Esophagus muscularis mucosa (tissue), 4 donors: ENCODE results near the gene CLCN4.

Experiments
- EP300 ChIP-seq: sonication (generic); formaldehyde crosslinking; IDR thresholded peaks from one replicate; pipeline ENCODE4 v1.6.1; 2017; ENCODE audit warnings: antibody characterized with exemption
- POLR2A ChIP-seq: fragments of 450-650 bp; IDR thresholded peaks from one replicate; pipeline ENCODE4 v1.6.1; 2017; ENCODE audit warnings: antibody characterized with exemption, moderate library complexity, mild to moderate bottlenecking, low read depth
- POLR2AphosphoS5 ChIP-seq, 2 donors: sonication (generic); formaldehyde crosslinking; IDR thresholded peaks; one replicate each; pipeline ENCODE4 v1.6.1; 2017; ENCODE audit warnings: antibody characterized with exemption in 2 of 2
- TF ChIP-seq, protein P1 (sequence below), 3 experiments: fragments of 200-600 bp in 2 of 3; fragments of 450-650 bp in 1 of 3; sonication (generic) in 2 of 3; IDR thresholded peaks; one replicate each; pipeline ENCODE4 v1.5.1; 2017 to 2019; ENCODE audit warnings: antibody characterized with exemption in 3 of 3, mild to moderate bottlenecking in 2 of 3, moderate library complexity in 1 of 3

DNA sequence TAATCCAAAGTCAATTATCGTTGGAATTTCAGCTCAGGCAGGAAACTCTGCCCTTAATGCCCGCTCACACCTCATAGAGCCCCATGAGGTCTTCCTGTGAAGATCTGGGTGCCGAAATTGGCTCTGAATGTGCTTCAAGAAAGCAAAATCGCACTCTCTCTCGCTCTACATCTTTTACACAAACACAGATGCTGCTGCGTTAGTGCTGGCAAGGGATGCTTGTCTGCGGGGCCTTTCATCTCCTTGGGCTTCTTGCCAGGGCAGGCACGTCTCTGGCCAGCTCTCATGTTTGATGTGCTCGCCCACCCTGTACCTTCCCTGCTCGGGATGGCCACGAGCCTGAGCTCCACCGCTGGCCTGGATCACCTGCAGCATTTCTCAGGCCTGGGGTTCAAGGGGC, 66.5 kb downstream of the CLCN4 start:
- TF ChIP-seq, protein P1, sequence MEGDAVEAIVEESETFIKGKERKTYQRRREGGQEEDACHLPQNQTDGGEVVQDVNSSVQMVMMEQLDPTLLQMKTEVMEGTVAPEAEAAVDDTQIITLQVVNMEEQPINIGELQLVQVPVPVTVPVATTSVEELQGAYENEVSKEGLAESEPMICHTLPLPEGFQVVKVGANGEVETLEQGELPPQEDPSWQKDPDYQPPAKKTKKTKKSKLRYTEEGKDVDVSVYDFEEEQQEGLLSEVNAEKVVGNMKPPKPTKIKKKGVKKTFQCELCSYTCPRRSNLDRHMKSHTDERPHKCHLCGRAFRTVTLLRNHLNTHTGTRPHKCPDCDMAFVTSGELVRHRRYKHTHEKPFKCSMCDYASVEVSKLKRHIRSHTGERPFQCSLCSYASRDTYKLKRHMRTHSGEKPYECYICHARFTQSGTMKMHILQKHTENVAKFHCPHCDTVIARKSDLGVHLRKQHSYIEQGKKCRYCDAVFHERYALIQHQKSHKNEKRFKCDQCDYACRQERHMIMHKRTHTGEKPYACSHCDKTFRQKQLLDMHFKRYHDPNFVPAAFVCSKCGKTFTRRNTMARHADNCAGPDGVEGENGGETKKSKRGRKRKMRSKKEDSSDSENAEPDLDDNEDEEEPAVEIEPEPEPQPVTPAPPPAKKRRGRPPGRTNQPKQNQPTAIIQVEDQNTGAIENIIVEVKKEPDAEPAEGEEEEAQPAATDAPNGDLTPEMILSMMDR (IDR thresholded peaks at IDR 0.05), result no peak
- TF ChIP-seq POLR2AphosphoS5 (IDR thresholded peaks at IDR 0.05), result no peak
- TF ChIP-seq POLR2A, result no peak
- TF ChIP-seq EP300, result no peak
